Neural progenitor cell (in vitro differentiated cells): ENCODE data around the gene B3GALT5. TPM values are rescaled to one million over a fixed set of nuclear protein-coding genes. Genes with fewer than 3 reads are reported as not detected.
A peak's percentile ranks its signal among the peaks of the same experiment; 100 is the strongest.

ENCODE experiments used
- DNase-seq: peaks from one replicate; pipeline ENCODE4 v3.0.0-alpha.2; 2016; ENCODE audit warnings: low spot score
- H2AFZ ChIP-seq: fragments of 200-600 bp; sonication (generic); replicated peaks from 2 replicates; pipeline ENCODE4 v1.6.1; 2016; ENCODE audit warnings: antibody characterized with exemption
- H3F3A ChIP-seq: fragments of 200-600 bp; sonication (generic); 2 replicates; pipeline ENCODE4 v1.6.1; 2016; ENCODE audit warnings: antibody characterized with exemption, low read depth
- H3K27ac ChIP-seq: fragments of 200-600 bp; sonication (generic); 2 replicates; pipeline ENCODE4 v1.5.1; 2016; ENCODE audit warnings: mild to moderate bottlenecking
- H3K27me3 ChIP-seq: fragments of 200-600 bp; sonication (generic); 2 replicates; pipeline ENCODE4 v1.6.1; 2016; ENCODE audit warnings: mild to moderate bottlenecking, moderate library complexity
- H3K36me3 ChIP-seq: fragments of 200-600 bp; sonication (generic); 2 replicates; pipeline ENCODE4 v1.5.1; 2016
- H3K4me1 ChIP-seq: fragments of 200-600 bp; sonication (generic); 2 replicates; pipeline ENCODE4 v1.6.1; 2016; ENCODE audit warnings: mixed run types
- H3K4me2 ChIP-seq: fragments of 200-600 bp; sonication (generic); 2 replicates; pipeline ENCODE4 v1.6.1; 2016
- H3K4me3 ChIP-seq: fragments of 200-600 bp; sonication (generic); 2 replicates; pipeline ENCODE4 v1.5.1; 2016
- H3K79me2 ChIP-seq: fragments of 200-600 bp; sonication (generic); 2 replicates; pipeline ENCODE4 v1.6.1; 2016; ENCODE audit warnings: low read depth
- H3K9ac ChIP-seq: fragments of 200-600 bp; sonication (generic); 2 replicates; pipeline ENCODE4 v1.6.1; 2016
- H3K9me3 ChIP-seq: fragments of 200-600 bp; sonication (generic); 2 replicates; pipeline ENCODE4 v1.5.1; 2016; ENCODE audit warnings: low read depth
- H4K20me1 ChIP-seq: fragments of 200-600 bp; sonication (generic); 2 replicates; pipeline ENCODE4 v1.6.1; 2016; ENCODE audit warnings: low read depth
- H3K27ac Mint-ChIP-seq: 3 replicates; pipeline ENCODE4 v1.8.0; 2021; ENCODE audit warnings: mixed read lengths
- H3K27me3 Mint-ChIP-seq: 2 replicates; pipeline ENCODE4 v1.8.0; 2022; ENCODE audit warnings: low read depth, mild to moderate bottlenecking, inconsistent platforms, moderate library complexity, mixed read lengths; ENCODE audit not compliant: insufficient read depth
- H3K36me3 Mint-ChIP-seq: 3 replicates; pipeline ENCODE4 v1.8.0; 2021; ENCODE audit warnings: mixed read lengths
- H3K4me1 Mint-ChIP-seq: 3 replicates; pipeline ENCODE4 v1.8.0; 2021; ENCODE audit warnings: mixed read lengths
- H3K4me3 Mint-ChIP-seq: 3 replicates; pipeline ENCODE4 v1.8.0; 2021; ENCODE audit warnings: mild to moderate bottlenecking, moderate library complexity, mixed read lengths
- H3K9me3 Mint-ChIP-seq: 3 replicates; pipeline ENCODE4 v1.8.0; 2020; ENCODE audit warnings: mixed read lengths
- CTCF ChIP-seq: fragments of 200-600 bp; sonication (generic); IDR thresholded peaks from 2 replicates; pipeline ENCODE4 v1.5.1; 2017; ENCODE audit warnings: antibody characterized with exemption, mild to moderate bottlenecking
- EZH2 ChIP-seq: fragments of 200-600 bp; sonication (generic); IDR thresholded peaks from 2 replicates; pipeline ENCODE4 v1.6.1; 2017; ENCODE audit warnings: antibody characterized with exemption, mild to moderate bottlenecking, moderate library complexity
- EZH2phosphoT487 ChIP-seq: fragments of 200-600 bp; sonication (generic); IDR thresholded peaks from 2 replicates; pipeline ENCODE4 v1.6.1; 2017; ENCODE audit warnings: antibody characterized with exemption
- total RNA-seq: library from RNA; depleted of rRNA; stranded (reverse); fragments of >200 nt; gene quantifications from 2 replicates; pipeline ENCODE4 v1.2.3, GENCODE V29; 2015; ENCODE audit warnings: low replicate concordance

Gene B3GALT5, protein sequence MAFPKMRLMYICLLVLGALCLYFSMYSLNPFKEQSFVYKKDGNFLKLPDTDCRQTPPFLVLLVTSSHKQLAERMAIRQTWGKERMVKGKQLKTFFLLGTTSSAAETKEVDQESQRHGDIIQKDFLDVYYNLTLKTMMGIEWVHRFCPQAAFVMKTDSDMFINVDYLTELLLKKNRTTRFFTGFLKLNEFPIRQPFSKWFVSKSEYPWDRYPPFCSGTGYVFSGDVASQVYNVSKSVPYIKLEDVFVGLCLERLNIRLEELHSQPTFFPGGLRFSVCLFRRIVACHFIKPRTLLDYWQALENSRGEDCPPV
- total RNA-seq = 1.3 and 1.5 TPM in 2 replicates

DNA sequence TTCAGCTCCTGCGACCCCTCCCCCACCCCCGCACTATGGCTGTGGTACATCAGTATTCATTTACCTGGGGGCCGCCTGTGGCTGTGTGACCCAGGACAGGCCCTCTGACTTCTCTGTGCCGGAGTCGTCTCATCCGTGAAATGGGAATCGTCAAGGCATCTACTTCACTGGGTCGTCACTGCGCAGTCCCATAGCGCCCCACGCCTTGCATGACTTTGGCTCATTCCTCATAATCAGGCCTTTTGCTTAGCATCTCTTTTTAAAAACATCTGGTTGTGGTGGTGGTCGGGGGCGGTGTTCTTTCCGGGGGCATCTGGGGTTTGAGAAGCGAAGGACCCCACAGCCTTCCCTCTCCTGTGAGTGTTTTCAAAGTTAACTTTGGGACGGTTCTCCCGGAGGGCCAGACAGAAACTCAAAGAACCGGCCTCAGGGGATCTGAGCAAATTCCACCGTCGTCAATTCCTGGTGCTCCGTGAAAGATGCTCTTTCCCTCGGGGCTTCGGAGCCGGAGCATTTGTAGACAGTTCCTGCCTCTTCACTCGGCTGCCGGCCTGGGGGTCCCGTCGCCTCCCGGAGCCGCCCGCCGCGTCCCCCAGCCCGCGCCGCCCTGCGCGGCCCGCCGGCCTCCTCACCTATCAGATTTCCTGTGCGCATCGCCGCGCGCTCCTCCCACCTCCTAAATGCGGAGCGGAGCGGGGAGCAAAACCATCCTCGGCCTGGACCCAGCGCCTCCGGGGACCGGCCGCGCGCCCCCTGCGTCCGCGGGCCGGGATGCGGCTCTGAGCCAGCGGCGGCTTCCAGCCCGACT is at the start of gene B3GALT5:
B3GALT5 (plus strand) TSS at position 708 of the 808 bp plus-strand sequence. CDS start 47,620 bp downstream, outside the sequence.
- DNase-seq = peak; percentile 95
- Mint-ChIP-seq H3K4me1 (peaks cover 25% of the 10 kb centered on the region), H3K9me3 (no peaks in the 10 kb centered on the region), H3K4me3 (peak within 1 kb of the TSS; percentile 94), H3K27ac (peak within 1 kb of the TSS; percentile 52), H3K36me3 (peaks cover 7% of the 10 kb centered on the region), H3K27me3 (peaks cover 16% of the 10 kb centered on the region)
- Histone ChIP-seq H3K27me3 (peaks cover 10% of the 10 kb centered on the region), H3K4me3 (peak within 1 kb of the TSS; percentile 67), H3K4me1 (peaks cover 25% of the 10 kb centered on the region), H3K79me2 (peaks cover 8% of the 10 kb centered on the region), H3K27ac (no peak within 1 kb of the TSS), H2AFZ (peak within 1 kb of the TSS; percentile 94), H3F3A (peaks cover 14% of the 10 kb centered on the region), H3K9me3 (no peaks in the 10 kb centered on the region), H3K4me2 (peak within 1 kb of the TSS; percentile 83), H3K9ac (no peak within 1 kb of the TSS), H4K20me1 (no peaks in the 10 kb centered on the region), H3K36me3 (no peaks in the 10 kb centered on the region)
- TF ChIP-seq CTCF (peak; percentile 41), EZH2phosphoT487 (no peak)

GRCh38 chr21:39564200-39564599 is 48.5 kb upstream of the B3GALT5 start:
- H3K36me3 Mint-ChIP-seq = no peaks in the 10 kb centered on the region
- no peak for DNase-seq
- H3K27ac ChIP-seq = no peak overlapping the region
- H3K27me3 ChIP-seq = no peaks in the 10 kb centered on the region
- no peak overlapping the region for H3K4me2 ChIP-seq
- H3K36me3 ChIP-seq = no peaks in the 10 kb centered on the region
- no peaks in the 10 kb centered on the region for H4K20me1 ChIP-seq
- TF ChIP-seq CTCF = no peak
- no peak for TF ChIP-seq EZH2
- TF ChIP-seq EZH2phosphoT487 = no peak
- no peak overlapping the region for H2AFZ ChIP-seq
- no peaks in the 10 kb centered on the region for H3F3A ChIP-seq
- H3K27me3 Mint-ChIP-seq = peaks cover 3% of the 10 kb centered on the region
- peaks cover 15% of the 10 kb centered on the region for H3K4me1 Mint-ChIP-seq
- H3K4me1 ChIP-seq = no peaks in the 10 kb centered on the region
- peaks cover 4% of the 10 kb centered on the region for H3K9me3 Mint-ChIP-seq
- no peak overlapping the region for H3K4me3 Mint-ChIP-seq
- H3K9me3 ChIP-seq = no peaks in the 10 kb centered on the region
- no peak overlapping the region for H3K9ac ChIP-seq
- no peaks in the 10 kb centered on the region for H3K79me2 ChIP-seq
- H3K4me3 ChIP-seq = no peak overlapping the region
- no peak overlapping the region for H3K27ac Mint-ChIP-seq

- DNase-seq = no peak
- Histone ChIP-seq H4K20me1 (no peaks in the 10 kb centered on the region), H2AFZ (no peak overlapping the region), H3K4me1 (no peaks in the 10 kb centered on the region), H3K4me2 (no peak overlapping the region), H3F3A (no peaks in the 10 kb centered on the region), H3K9me3 (no peaks in the 10 kb centered on the region), H3K9ac (no peak overlapping the region), H3K27ac (no peak overlapping the region), H3K36me3 (no peaks in the 10 kb centered on the region), H3K4me3 (no peak overlapping the region), H3K27me3 (no peaks in the 10 kb centered on the region), H3K79me2 (no peaks in the 10 kb centered on the region)
- H3K4me3 Mint-ChIP-seq = no peak overlapping the region
- H3K27ac Mint-ChIP-seq = no peak overlapping the region
- H3K36me3 Mint-ChIP-seq = no peaks in the 10 kb centered on the region
- peaks cover 3% of the 10 kb centered on the region for H3K27me3 Mint-ChIP-seq
- H3K9me3 Mint-ChIP-seq = no peaks in the 10 kb centered on the region
- peaks cover 9% of the 10 kb centered on the region for H3K4me1 Mint-ChIP-seq
- no peak for TF ChIP-seq EZH2
- TF ChIP-seq EZH2phosphoT487 = no peak
- no peak for TF ChIP-seq CTCF
These were observed 45.4 kb upstream of the B3GALT5 start for GRCh38 chr21:39567180-39567972.
